Naive thymus-derived CD4-positive, alpha-beta T cell (primary cell): ENCODE data around the gene CREBBP. TPM values are rescaled to one million over a fixed set of nuclear protein-coding genes. Genes with fewer than 3 reads are reported as not detected.
"Not testable (repeated sequence)": the region's sequence is repeated elsewhere in the genome, so short reads cannot be mapped to it uniquely, and the experiment has no call there.

Experiments used
- ATAC-seq: fragments of 150-1000 bp; cut with Tn5 transposase; 2 replicates; pipeline ENCODE4 v1.10.0; 2021; ENCODE audit warnings: mild to moderate bottlenecking, moderate library complexity
- CTCF ChIA-PET: fragments of 350-600 bp; sonication (Branson Sonifier 250); formaldehyde crosslinking; loops from one replicate; lab custom pipeline; 2021; ENCODE audit warnings: antibody characterized with exemption; lab: Charles Lee
- POLR2A ChIA-PET: fragments of 350-600 bp; sonication (Branson Sonifier 250); formaldehyde crosslinking; loops from one replicate; lab custom pipeline; 2021; ENCODE audit warnings: antibody characterized with exemption, inconsistent platforms; lab: Charles Lee
- DNase-seq, 9 donors: peaks; one replicate each; pipeline versions ENCODE4 v3.0.0 to v3.0.0-alpha.2; 2020 to 2022; ENCODE audit warnings: mixed read lengths in 1 of 9
- H3K27ac ChIP-seq: one replicate; pipeline ENCODE4 v1.7.0; 2013; ENCODE audit warnings: mild to moderate bottlenecking, low read depth, low read length, moderate library complexity
- H3K27me3 ChIP-seq, 2 donors: one replicate each; pipeline ENCODE4 v1.7.0; 2013; ENCODE audit warnings: low read length in 2 of 2, mild to moderate bottlenecking in 2 of 2, moderate library complexity in 2 of 2; ENCODE audit not compliant: control insufficient read depth in 2 of 2, insufficient read depth in 2 of 2
- H3K36me3 ChIP-seq, 3 experiments: 1 replicate in 2 of 3; 2 replicates in 1 of 3; pipeline ENCODE4 v1.7.0; 2013; ENCODE audit warnings: low read length in 3 of 3, mild to moderate bottlenecking in 3 of 3, moderate library complexity in 1 of 3; ENCODE audit not compliant: insufficient read depth in 3 of 3, control insufficient read depth in 2 of 3
- H3K4me1 ChIP-seq, 2 donors: one replicate each; pipeline ENCODE4 v1.7.0; 2013; ENCODE audit warnings: low read length in 2 of 2, mild to moderate bottlenecking in 2 of 2, moderate library complexity in 1 of 2; ENCODE audit not compliant: control insufficient read depth in 2 of 2, insufficient read depth in 2 of 2
- H3K4me3 ChIP-seq: 2 replicates; pipeline ENCODE4 v1.7.0; 2013; ENCODE audit warnings: mild to moderate bottlenecking, low read length
- H3K9me3 ChIP-seq, 3 experiments: 1 replicate in 2 of 3; 2 replicates in 1 of 3; pipeline ENCODE4 v1.7.0; 2013; ENCODE audit warnings: low read length in 3 of 3; ENCODE audit not compliant: control insufficient read depth in 2 of 3
- H3K27ac Mint-ChIP-seq, 9 donors: one replicate each; pipeline ENCODE4 v1.8.0; 2020 to 2022; ENCODE audit warnings: mixed read lengths in 9 of 9, mild to moderate bottlenecking in 8 of 9, moderate library complexity in 5 of 9, inconsistent platforms in 2 of 9
- H3K27me3 Mint-ChIP-seq, 5 donors: one replicate each; pipeline ENCODE4 v1.8.0; 2021 to 2022; ENCODE audit warnings: mixed read lengths in 5 of 5, mild to moderate bottlenecking in 1 of 5
- H3K36me3 Mint-ChIP-seq, 5 donors: one replicate each; pipeline ENCODE4 v1.8.0; 2020 to 2022; ENCODE audit warnings: mixed read lengths in 5 of 5, mild to moderate bottlenecking in 3 of 5, inconsistent platforms in 1 of 5
- H3K4me1 Mint-ChIP-seq, 7 donors: one replicate each; pipeline ENCODE4 v1.8.0; 2020 to 2022; ENCODE audit warnings: mixed read lengths in 7 of 7, mild to moderate bottlenecking in 3 of 7, inconsistent platforms in 1 of 7
- H3K4me3 Mint-ChIP-seq, 10 donors: one replicate each; pipeline ENCODE4 v1.8.0; 2020 to 2022; ENCODE audit warnings: mild to moderate bottlenecking in 10 of 10, mixed read lengths in 10 of 10, moderate library complexity in 6 of 10, inconsistent platforms in 2 of 10
- H3K9me3 Mint-ChIP-seq, 11 donors: one replicate each; pipeline ENCODE4 v1.8.0; 2020 to 2022; ENCODE audit warnings: mixed read lengths in 11 of 11, mild to moderate bottlenecking in 4 of 11, inconsistent platforms in 1 of 11, moderate library complexity in 1 of 11
- intact Hi-C, 2 donors: fragments of 100-400 bp; cut with micrococcal nuclease; formaldehyde crosslinking; loops; one replicate each; pipeline ENCODE4 v1.15.1; 2023
- polyA plus RNA-seq, 2 donors: library from polyadenylated mRNA; unstranded; fragments of 300-500 nt; fragmentation: Illumina TruSeq; gene quantifications; one replicate each; pipeline ENCODE4 v1.2.3, GENCODE V29; 2021
- total RNA-seq, 6 experiments: library from RNA in 5 of 6; stranded (reverse) in 5 of 6; gene quantifications; 1 replicate in 5 of 6; 2 replicates in 1 of 6; pipeline ENCODE4 v1.2.3 and lab custom pipeline; 2021 to 2026

Gene CREBBP
- 100 to 1,000 TPM in 4 of 5 experiments, 10 to 100 TPM in 1; 73.6 to 194 (median 137) TPM for total RNA-seq
- polyA plus RNA-seq: 10 to 100 TPM; 10.5 to 15.6 TPM
- 250 reads per million, percentile 95 among the genes with 10 or more reads in this experiment for total RNA-seq (lab: John Stamatoyannopoulos, UW)

DNA sequence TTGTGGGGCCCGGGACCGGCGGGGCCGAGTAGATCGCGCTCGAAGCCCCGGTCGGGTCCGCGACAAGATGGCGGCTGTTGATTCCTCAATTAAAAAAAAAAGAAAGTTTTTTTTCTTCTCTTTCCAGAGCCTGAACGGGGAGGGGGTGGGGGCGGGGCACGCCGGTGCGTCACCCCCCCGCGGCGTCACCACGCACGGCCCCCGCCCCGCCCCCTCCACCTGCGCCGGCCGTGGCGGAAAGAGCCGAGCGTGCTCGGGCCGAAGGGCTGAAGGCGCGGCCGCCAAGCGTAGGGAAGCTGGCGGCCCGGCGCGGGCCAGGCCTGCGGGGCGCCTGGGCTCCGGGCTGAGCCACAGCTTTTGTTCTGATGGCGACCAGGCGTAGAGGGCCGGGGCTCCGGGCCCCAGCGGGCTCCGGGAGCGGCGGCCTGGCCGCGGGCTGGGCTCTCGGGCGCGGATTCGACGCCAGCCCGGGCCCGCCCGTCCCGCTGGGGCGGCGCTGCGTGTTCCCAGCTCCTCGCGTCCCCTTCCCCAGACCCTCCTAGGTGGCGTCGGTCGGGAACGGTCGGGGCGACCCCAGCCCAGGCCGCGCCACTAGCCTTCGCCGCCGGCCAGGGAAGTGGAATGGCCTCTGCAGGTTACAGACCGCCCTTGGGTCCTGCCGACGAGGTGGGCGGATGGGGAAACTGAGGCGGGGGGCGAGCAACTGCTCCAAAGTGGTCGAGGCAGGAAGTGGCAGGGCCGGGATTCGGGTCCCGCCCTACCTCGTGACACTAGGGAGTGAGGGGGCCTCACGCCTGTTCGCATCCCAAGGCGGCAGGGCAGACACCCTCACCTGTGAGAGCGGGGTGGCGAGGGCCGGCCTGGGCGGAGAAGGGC, at the start of gene CREBBP:
TSS of gene CREBBP (minus strand) at position 91 of the 876 bp plus-strand sequence. CDS start 797 bp downstream, outside the sequence.
- Mint-ChIP-seq H3K36me3 (peaks cover 0 to 20% (median 12%) of the 10 kb centered on the region in 5 donors), H3K4me3 (peak within 1 kb of the TSS; percentile 77 to 100 (median 94)), H3K4me1 (peaks cover 32 to 46% (median 39%) of the 10 kb centered on the region in 7 donors), H3K9me3 (peaks cover 0 to 1% (median 0%) of the 10 kb centered on the region in 11 donors), H3K27me3 (peaks cover 0 to 8% (median 6%) of the 10 kb centered on the region in 5 donors), H3K27ac (peak within 1 kb of the TSS; percentile 71 to 96 (median 91))
- ATAC-seq: peak; percentile 94
- POLR2A ChIA-PET: interaction anchor here (0.6 to 1.9 kb wide), 3 partner anchors 97 to 185 kb away, joined by 3 to 9 read pairs (median 3); partner anchors contain the start of gene TRAP1
- CTCF ChIA-PET: interaction anchor here (0.5 to 1.0 kb wide), 4 partner anchors 164 to 373 kb away, joined by 3 to 5 read pairs (median 4); partner anchors contain the start of gene TRAP1
- Histone ChIP-seq H3K4me3 (peak within 1 kb of the TSS; percentile 82), H3K9me3 (no peaks in the 10 kb centered on the region), H3K4me1 (peaks cover 23 to 24% of the 10 kb centered on the region in 2 donors), H3K27ac (peak within 1 kb of the TSS; percentile 85), H3K36me3 (peaks cover 0 to 5% (median 0%) of the 10 kb centered on the region in 3 experiments), H3K27me3 (no peaks in the 10 kb centered on the region)
- peak; percentile 79 to 92 (median 89) for DNase-seq
- intact Hi-C loops: loop anchor here (1.0 to 5.0 kb wide), 13 partner anchors 81 to 812 kb away; partner anchors contain the start of genes ADCY9 (in 1 of the 2), CORO7 (in 1 of the 2), NUDT16L1 (in 1 of the 2) and SLX4 (in 1 of the 2)

- H3K36me3 Mint-ChIP-seq, H3K27ac ChIP-seq, DNase-seq, H3K4me1 ChIP-seq, H3K9me3 ChIP-seq, H3K9me3 Mint-ChIP-seq, H3K4me1 Mint-ChIP-seq, CTCF ChIA-PET, H3K27me3 ChIP-seq, POLR2A ChIA-PET, H3K4me3 ChIP-seq, H3K27ac Mint-ChIP-seq, H3K36me3 ChIP-seq, intact Hi-C loops, ATAC-seq, H3K4me3 Mint-ChIP-seq: not testable (repeated sequence)
- H3K27me3 Mint-ChIP-seq: peaks cover 0 to 23% (median 5%) of the 10 kb centered on the region in 5 donors
These were observed 46.6 kb upstream of the CREBBP start for GRCh38 chr16:3927147-3927546.

DNA sequence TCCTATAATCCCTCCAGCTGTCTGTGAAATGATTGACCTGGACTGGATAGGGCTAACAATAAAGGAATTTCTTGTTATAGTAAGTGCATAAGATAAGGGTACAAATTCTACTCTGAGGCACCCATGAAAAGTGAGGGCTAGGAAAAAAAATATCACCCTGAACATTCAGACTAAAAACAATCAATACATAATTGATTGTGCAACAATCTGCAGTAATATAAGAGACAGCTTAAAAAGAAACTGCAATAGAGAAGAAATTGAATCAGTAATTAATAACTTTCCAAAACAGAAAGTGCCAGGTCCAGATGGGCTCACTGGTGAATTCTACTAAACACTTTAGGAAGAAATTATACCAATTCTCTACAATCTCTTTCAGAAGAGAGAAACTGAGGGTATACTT, 44.2 kb upstream of the CREBBP start:
- H3K36me3 ChIP-seq: no peaks in the 10 kb centered on the region
- H3K9me3 Mint-ChIP-seq: peaks cover 0 to 7% (median 1%) of the 10 kb centered on the region in 11 donors
- no peaks in the 10 kb centered on the region for H3K27me3 ChIP-seq
- H3K27me3 Mint-ChIP-seq: peaks cover 0 to 21% (median 8%) of the 10 kb centered on the region in 5 donors
- ChIA-PET POLR2A (no interaction called here), CTCF (no interaction called here)
- H3K36me3 Mint-ChIP-seq: no peaks in the 10 kb centered on the region
- intact Hi-C loops: no loop called here
- H3K4me3 ChIP-seq: no peak overlapping the region
- no peaks in the 10 kb centered on the region for H3K4me1 ChIP-seq
- ATAC-seq (no peak), DNase-seq (no peak)
- peak overlapping the region in 1 of 9 donors; percentile 16 for H3K27ac Mint-ChIP-seq
- H3K4me3 Mint-ChIP-seq: no peak overlapping the region
- no peaks in the 10 kb centered on the region for H3K4me1 Mint-ChIP-seq
- H3K27ac ChIP-seq: no peak overlapping the region
- peaks cover 0 to 5% (median 0%) of the 10 kb centered on the region in 3 experiments for H3K9me3 ChIP-seq

DNA sequence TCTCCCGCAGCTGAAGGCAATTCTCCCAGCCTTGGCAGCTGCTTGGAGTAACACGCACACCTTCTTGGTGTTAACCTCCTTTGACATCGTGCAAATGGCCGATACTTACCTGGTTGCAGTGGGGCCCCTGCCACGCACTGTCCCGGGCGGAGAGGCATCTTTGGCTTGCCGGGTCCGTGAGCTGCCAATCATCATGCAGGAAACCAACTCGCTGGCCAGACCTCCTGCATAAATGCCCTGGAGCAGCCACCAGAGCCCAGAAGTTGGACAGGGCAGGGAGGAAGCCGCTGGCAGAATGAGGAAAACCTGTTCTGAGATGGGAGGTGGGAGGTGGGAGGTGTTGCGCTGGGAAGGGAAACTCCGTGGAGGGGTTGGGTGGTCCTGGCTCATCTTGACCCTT, 41.7 kb upstream of the CREBBP start:
- no peak overlapping the region for H3K4me3 ChIP-seq
- DNase-seq (no peak), ATAC-seq (no peak)
- no peaks in the 10 kb centered on the region for H3K4me1 Mint-ChIP-seq
- ChIA-PET POLR2A (no interaction called here), CTCF (no interaction called here)
- no peak overlapping the region for H3K27ac ChIP-seq
- no peaks in the 10 kb centered on the region for H3K4me1 ChIP-seq
- H3K36me3 ChIP-seq: no peaks in the 10 kb centered on the region
- no peaks in the 10 kb centered on the region for H3K27me3 ChIP-seq
- H3K9me3 ChIP-seq: peaks cover 0 to 13% (median 0%) of the 10 kb centered on the region in 3 experiments
- H3K27me3 Mint-ChIP-seq: peaks cover 0 to 21% (median 14%) of the 10 kb centered on the region in 5 donors
- H3K36me3 Mint-ChIP-seq: peaks cover 3 to 8% (median 5%) of the 10 kb centered on the region in 5 donors
- no peak overlapping the region for H3K4me3 Mint-ChIP-seq
- intact Hi-C loops: no loop called here
- peaks cover 0 to 22% (median 9%) of the 10 kb centered on the region in 11 donors for H3K9me3 Mint-ChIP-seq
- H3K27ac Mint-ChIP-seq: no peak overlapping the region

DNA sequence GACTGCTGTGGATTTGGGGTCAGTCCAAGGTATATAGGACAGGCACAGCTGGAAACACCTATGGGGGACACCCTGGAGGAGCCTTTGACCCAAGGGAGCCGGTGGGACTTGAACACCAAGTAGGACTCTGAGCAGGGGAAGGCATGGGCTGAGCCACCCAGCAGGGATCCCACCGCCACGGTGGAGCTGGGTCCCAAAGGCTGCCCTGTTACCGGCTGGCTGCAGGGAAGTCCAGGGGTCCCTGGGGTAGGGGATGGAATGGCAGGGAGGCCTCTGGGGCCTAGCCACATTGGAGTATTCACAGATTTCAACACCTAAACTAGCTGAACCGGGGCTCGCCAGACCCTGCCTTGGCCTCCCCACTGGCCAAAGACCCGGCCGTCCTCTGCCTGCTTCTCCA, 39.7 kb upstream of the CREBBP start:
- Mint-ChIP-seq H3K27ac (no peak overlapping the region), H3K36me3 (peaks cover 3 to 8% (median 5%) of the 10 kb centered on the region in 5 donors), H3K9me3 (peaks cover 0 to 25% (median 9%) of the 10 kb centered on the region in 11 donors), H3K27me3 (peaks cover 0 to 21% (median 14%) of the 10 kb centered on the region in 5 donors), H3K4me3 (no peak overlapping the region), H3K4me1 (no peaks in the 10 kb centered on the region)
- Histone ChIP-seq H3K36me3 (no peaks in the 10 kb centered on the region), H3K4me1 (no peaks in the 10 kb centered on the region), H3K27ac (no peak overlapping the region), H3K27me3 (no peaks in the 10 kb centered on the region), H3K9me3 (peaks cover 0 to 13% (median 0%) of the 10 kb centered on the region in 3 experiments), H3K4me3 (no peak overlapping the region)
- DNase-seq: no peak
- ChIA-PET POLR2A (no interaction called here), CTCF (interaction anchor here (0.5 to 0.6 kb wide), 2 partner anchors 64 to 163 kb away, joined by 3 to 4 read pairs; no protein-coding TSS in a partner anchor)
- intact Hi-C loops: no loop called here
- ATAC-seq: no peak

- Histone ChIP-seq H3K4me1 (no peaks in the 10 kb centered on the region), H3K27me3 (no peaks in the 10 kb centered on the region), H3K27ac (no peak overlapping the region), H3K4me3 (no peak overlapping the region), H3K36me3 (no peaks in the 10 kb centered on the region), H3K9me3 (peaks cover 0 to 13% (median 0%) of the 10 kb centered on the region in 3 experiments)
- Mint-ChIP-seq H3K27me3 (peaks cover 0 to 23% (median 14%) of the 10 kb centered on the region in 5 donors), H3K27ac (no peak overlapping the region), H3K4me1 (no peaks in the 10 kb centered on the region), H3K9me3 (peaks cover 0 to 25% (median 9%) of the 10 kb centered on the region in 11 donors), H3K4me3 (no peak overlapping the region), H3K36me3 (peaks cover 3 to 8% (median 5%) of the 10 kb centered on the region in 5 donors)
- ChIA-PET CTCF (no interaction called here), POLR2A (no interaction called here)
- DNase-seq (no peak), ATAC-seq (no peak)
- intact Hi-C loops: no loop called here
These were observed 38.9 kb upstream of the CREBBP start for GRCh38 chr16:3919413-3919812.
